PFSK-1 (cell line): Measurements from ENCODE around the gene EYA4.

Experiments
- FOXP2 ChIP-seq: optimal IDR thresholded peaks from 2 replicates; pipeline ENCODE3; 2011; ENCODE audit warnings: borderline replicate concordance, control low read depth, inconsistent platforms; ENCODE audit not compliant: insufficient read depth; ENCODE audit errors: extremely low read length, extremely low read depth
- POLR2AphosphoS5 ChIP-seq: IDR thresholded peaks from 2 replicates; pipeline ENCODE4 v1.6.1; 2012; ENCODE audit warnings: low read depth, mild to moderate bottlenecking, control low read depth, low read length, moderate library complexity
- REST ChIP-seq, 2 experiments: IDR thresholded peaks; 2 replicates each; pipeline versions ENCODE4 v1.6.1 to v1.8.0; 2011 to 2012; ENCODE audit warnings: low read depth in 2 of 2, low read length in 2 of 2, control low read depth in 1 of 2, inconsistent platforms in 1 of 2, mild to moderate bottlenecking in 1 of 2, moderate library complexity in 1 of 2; ENCODE audit not compliant: insufficient read depth in 1 of 2
- TAF1 ChIP-seq: IDR thresholded peaks from 2 replicates; pipeline ENCODE4 v1.6.1; 2012; ENCODE audit warnings: low read length, control low read depth, borderline replicate concordance; ENCODE audit not compliant: insufficient read depth

GRCh38 chr6:133553652-133554051, 312.5 kb downstream of the EYA4 start:
- TF ChIP-seq REST (IDR thresholded peaks at IDR 0.05; ENCODE audit: insufficient read depth in 1 of 2, low read depth in 2 of 2, low read length in 2 of 2) (no peak), FOXP2 (no peak), POLR2AphosphoS5 (no peak), TAF1 (no peak)
